H9 (cell line): ENCODE data around the gene OSBPL1A. TPM values are rescaled to one million over a fixed set of nuclear protein-coding genes. Genes with fewer than 3 reads are reported as not detected.

Experiments used
- DNase-seq: peaks from one replicate; pipeline ENCODE4 v3.0.0-alpha.2; 2017
- H2AFZ ChIP-seq: one replicate; pipeline ENCODE4 v1.6.1; 2013; ENCODE audit warnings: mild to moderate bottlenecking, low read length, control low read depth, moderate library complexity
- H2AK5ac ChIP-seq: 2 replicates; pipeline ENCODE4 v1.6.1; 2013; ENCODE audit warnings: low read length, control low read depth, mixed read lengths; ENCODE audit not compliant: insufficient read length
- H2BK120ac ChIP-seq: one replicate; pipeline ENCODE4 v1.6.1; 2013; ENCODE audit warnings: low read depth, mild to moderate bottlenecking, low read length, control low read depth, inconsistent platforms; ENCODE audit not compliant: poor library complexity, severe bottlenecking
- H2BK12ac ChIP-seq: 2 replicates; pipeline ENCODE4 v1.6.1; 2013; ENCODE audit warnings: low read length, control low read depth, mixed read lengths, low read depth; ENCODE audit not compliant: insufficient read length
- H2BK15ac ChIP-seq: 2 replicates; pipeline ENCODE4 v1.6.1; 2013; ENCODE audit warnings: low read depth, low read length, control low read depth
- H2BK20ac ChIP-seq: one replicate; pipeline ENCODE4 v1.6.1; 2013; ENCODE audit warnings: low read depth, mild to moderate bottlenecking, low read length, control low read depth, inconsistent platforms; ENCODE audit not compliant: poor library complexity, severe bottlenecking
- H2BK5ac ChIP-seq: 2 replicates; pipeline ENCODE4 v1.6.1; 2013; ENCODE audit warnings: low read length, control low read depth, mixed read lengths; ENCODE audit not compliant: insufficient read length
- H3K14ac ChIP-seq: 2 replicates; pipeline ENCODE4 v1.6.1; 2013; ENCODE audit warnings: low read length, control low read depth; ENCODE audit not compliant: insufficient read depth
- H3K18ac ChIP-seq: 2 replicates; pipeline ENCODE4 v1.6.1; 2013; ENCODE audit warnings: low read depth, mild to moderate bottlenecking, mixed read lengths, low read length, control low read depth; ENCODE audit not compliant: insufficient read length
- H3K23ac ChIP-seq: 2 replicates; pipeline ENCODE4 v1.6.1; 2013; ENCODE audit warnings: low read length, control low read depth, mixed read lengths, low read depth; ENCODE audit not compliant: insufficient read length
- H3K23me2 ChIP-seq: 2 replicates; pipeline ENCODE4 v1.6.1; 2013; ENCODE audit warnings: low read depth, mild to moderate bottlenecking, mixed read lengths, low read length, control low read depth; ENCODE audit not compliant: insufficient read length, poor library complexity, severe bottlenecking
- H3K27ac ChIP-seq: 2 replicates; pipeline ENCODE4 v1.5.1; 2013; ENCODE audit warnings: low read length, control low read depth, mixed read lengths, low read depth; ENCODE audit not compliant: insufficient read length
- H3K27me3 ChIP-seq: 2 replicates; pipeline ENCODE4 v1.6.1; 2013; ENCODE audit warnings: low read length, control low read depth, inconsistent platforms; ENCODE audit not compliant: insufficient read depth
- H3K4ac ChIP-seq: 2 replicates; pipeline ENCODE4 v1.6.1; 2013; ENCODE audit warnings: low read depth, mild to moderate bottlenecking, control low read depth, inconsistent platforms, low read length, moderate library complexity
- H3K4me1 ChIP-seq: 2 replicates; pipeline ENCODE4 v1.6.1; 2013; ENCODE audit warnings: low read length, control low read depth, inconsistent platforms; ENCODE audit not compliant: insufficient read depth
- H3K4me2 ChIP-seq: 2 replicates; pipeline ENCODE4 v1.6.1; 2013; ENCODE audit warnings: low read length, control low read depth, mixed read lengths; ENCODE audit not compliant: insufficient read length, insufficient read depth
- H3K56ac ChIP-seq: 2 replicates; pipeline ENCODE4 v1.6.1; 2013; ENCODE audit warnings: low read depth, mild to moderate bottlenecking, mixed read lengths, low read length, control low read depth; ENCODE audit not compliant: insufficient read length
- H3K79me1 ChIP-seq: 2 replicates; pipeline ENCODE4 v1.6.1; 2013; ENCODE audit warnings: low read depth, mild to moderate bottlenecking, moderate library complexity, low read length, control low read depth, inconsistent platforms; ENCODE audit not compliant: insufficient read depth, poor library complexity, severe bottlenecking
- H3K79me2 ChIP-seq: 2 replicates; pipeline ENCODE4 v1.6.1; 2013; ENCODE audit warnings: low read length, control low read depth, inconsistent platforms; ENCODE audit not compliant: insufficient read depth
- H3K9ac ChIP-seq: 2 replicates; pipeline ENCODE4 v1.6.1; 2013; ENCODE audit warnings: low read length, control low read depth, mixed read lengths; ENCODE audit not compliant: insufficient read length; ENCODE audit errors: extremely low read depth
- H3K9me3 ChIP-seq: one replicate; pipeline ENCODE4 v1.6.1; 2013; ENCODE audit warnings: low read depth, low read length, inconsistent platforms; ENCODE audit not compliant: control insufficient read depth
- H3T11ph ChIP-seq: one replicate; pipeline ENCODE4 v1.6.1; 2013; ENCODE audit warnings: mild to moderate bottlenecking, low read length, control low read depth, inconsistent platforms
- H4K20me1 ChIP-seq: one replicate; pipeline ENCODE4 v1.6.1; 2013; ENCODE audit not compliant: control insufficient read depth, insufficient read length, insufficient read depth
- H4K5ac ChIP-seq: 2 replicates; pipeline ENCODE4 v1.6.1; 2013; ENCODE audit warnings: low read depth, mild to moderate bottlenecking, mixed read lengths, low read length, control low read depth; ENCODE audit not compliant: insufficient read length
- H4K8ac ChIP-seq: replicated peaks from 2 replicates; pipeline ENCODE4 v1.6.1; 2013; ENCODE audit warnings: low read length, control low read depth, mixed read lengths, low read depth; ENCODE audit not compliant: insufficient read length
- H4K91ac ChIP-seq: 2 replicates; pipeline ENCODE4 v1.6.1; 2013; ENCODE audit warnings: low read depth, mild to moderate bottlenecking, moderate library complexity, mixed read lengths, low read length, control low read depth; ENCODE audit not compliant: insufficient read length
- H3K27ac Mint-ChIP-seq, 3 experiments: 2 replicates in 2 of 3; 3 replicates in 1 of 3; pipeline ENCODE4 v1.8.0; 2020 to 2021; ENCODE audit warnings: mixed read lengths in 3 of 3, mild to moderate bottlenecking in 1 of 3, moderate library complexity in 1 of 3
- H3K27me3 Mint-ChIP-seq: 2 replicates; pipeline ENCODE4 v1.8.0; 2021; ENCODE audit warnings: low read depth, mild to moderate bottlenecking, moderate library complexity, mixed read lengths
- H3K36me3 Mint-ChIP-seq, 3 experiments: 2 replicates in 2 of 3; 3 replicates in 1 of 3; pipeline ENCODE4 v1.8.0; 2020 to 2021; ENCODE audit warnings: low read depth in 3 of 3, mixed read lengths in 3 of 3; ENCODE audit not compliant: insufficient read depth in 1 of 3
- H3K4me1 Mint-ChIP-seq, 2 experiments: 2 replicates each; pipeline ENCODE4 v1.8.0; 2020; ENCODE audit warnings: mixed read lengths in 2 of 2
- H3K4me3 Mint-ChIP-seq, 2 experiments: 2 replicates in 1 of 2; 3 replicates in 1 of 2; pipeline ENCODE4 v1.8.0; 2020 to 2021; ENCODE audit warnings: mild to moderate bottlenecking in 2 of 2, mixed read lengths in 2 of 2, moderate library complexity in 1 of 2
- H3K9me3 Mint-ChIP-seq, 2 experiments: 2 replicates in 1 of 2; 3 replicates in 1 of 2; pipeline ENCODE4 v1.8.0; 2020; ENCODE audit warnings: mild to moderate bottlenecking in 2 of 2, mixed read lengths in 2 of 2, moderate library complexity in 1 of 2
- CTCF ChIP-seq: fragments of 200-600 bp; sonication (generic); conservative IDR thresholded peaks from 3 replicates; pipeline ENCODE4 v1.8.0; 2021; ENCODE audit warnings: antibody characterized with exemption, mild to moderate bottlenecking
- WGBS: extraction: QIAGEN DNeasy Blood & Tissue Kit; methylation state at CpG from one replicate; pipeline ENCODE4 v1.1.7; 2013; ENCODE audit warnings: missing lambda C conversion rate, low lambda C conversion rate, mixed read lengths; ENCODE audit not compliant: insufficient read length; ENCODE audit errors: extremely low coverage; 5-methylcytosine and 5-hydroxymethylcytosine counted together
- total RNA-seq: library from RNA; stranded (reverse); gene quantifications from 2 replicates; pipeline ENCODE4 v1.2.1, GENCODE V29; 2021

The OSBPL1A gene
- total RNA-seq, 1 experiment from 2014 or later = 33.9 TPM

GRCh38 chr18:24259869-24260641, 137.6 kb downstream of the OSBPL1A start:
- Histone ChIP-seq H2BK5ac (no peak overlapping the region), H3K23ac (no peak overlapping the region), H3K56ac (no peak overlapping the region), H3K79me1 (no peaks in the 10 kb centered on the region), H3K4me2 (no peak overlapping the region), H3K4ac (no peak overlapping the region), H3K9ac (no peak overlapping the region), H3K27me3 (no peaks in the 10 kb centered on the region), H3K27ac (no peak overlapping the region), H4K20me1 (no peaks in the 10 kb centered on the region), H4K91ac (no peak overlapping the region), H3K79me2 (peaks cover 3% of the 10 kb centered on the region; the same call in 1 of the 2 replicates), H3K23me2 (no peaks in the 10 kb centered on the region), H2BK120ac (no peak overlapping the region), H2AFZ (no peak overlapping the region), H3K18ac (no peak overlapping the region), H2BK15ac (no peak overlapping the region), H4K8ac (no peak overlapping the region), H3T11ph (no peak overlapping the region), H3K4me1 (peaks cover 2% of the 10 kb centered on the region; the same call in 1 of the 2 replicates), H2BK20ac (no peak overlapping the region), H4K5ac (no peak overlapping the region), H3K9me3 (no peaks in the 10 kb centered on the region), H2BK12ac (no peak overlapping the region), H2AK5ac (no peak overlapping the region), H3K14ac (no peak overlapping the region)
- no CpG with 5 or more reads among the region's 6 CpGs for WGBS
- H3K27ac Mint-ChIP-seq = no peak overlapping the region
- no peak for DNase-seq
- no peak for TF ChIP-seq CTCF
- H3K4me3 Mint-ChIP-seq = no peak overlapping the region; a peak in 1 of 5 replicates
- H3K9me3 Mint-ChIP-seq = peaks cover 4 to 10% of the 10 kb centered on the region in 2 experiments; a peak in 4 of 5 replicates
- H3K4me1 Mint-ChIP-seq = peaks cover 5 to 20% of the 10 kb centered on the region in 2 experiments; a peak in 3 of 4 replicates
- H3K27me3 Mint-ChIP-seq = no peaks in the 10 kb centered on the region
- H3K36me3 Mint-ChIP-seq = peaks cover 5 to 9% (median 6%) of the 10 kb centered on the region in 3 experiments; a peak in 6 of 7 replicates
